Activated CD8-positive, alpha-beta memory T cell treated with anti-CD3 and anti-CD28 coated beads for 4 hours (primary cell): ENCODE measurements around the gene PRAMEF12.
"Not testable (repeated sequence)": the region's sequence is repeated elsewhere in the genome, so short reads cannot be mapped to it uniquely, and the experiment has no call there.

Source experiments
- DNase-seq, 2 donors: peaks; one replicate each; pipeline ENCODE4 v3.0.0-alpha.2; 2020; ENCODE audit warnings: low read depth in 2 of 2

PRAMEF12 gene

GRCh38 chr1:12773438-12773837, at the start of gene PRAMEF12:
PRAMEF12 (plus strand) TSS chr1:12773738; CDS start chr1:12774868, 1,130 bp downstream.
- no peak for DNase-seq

DNA sequence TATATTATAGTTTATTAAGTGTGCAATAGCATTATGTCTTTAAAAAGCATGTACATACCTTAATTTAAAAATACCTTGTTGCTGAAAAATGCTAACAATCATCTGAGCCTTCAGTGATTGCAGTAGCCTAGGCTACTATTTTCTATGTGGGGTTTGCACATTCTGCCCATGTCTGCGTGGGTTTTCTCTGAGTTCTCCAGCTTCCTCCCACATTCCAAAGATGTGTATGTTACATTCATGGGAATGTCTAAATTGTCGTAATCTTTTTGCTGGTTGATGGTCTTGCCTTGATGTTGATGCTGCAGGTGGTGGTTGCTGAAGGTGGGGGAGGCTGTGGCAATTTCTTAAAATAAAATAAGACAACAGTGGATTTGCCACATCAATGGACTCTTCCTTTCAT, 45.1 kb upstream of the PRAMEF12 start:
- DNase-seq: no peak

DNA sequence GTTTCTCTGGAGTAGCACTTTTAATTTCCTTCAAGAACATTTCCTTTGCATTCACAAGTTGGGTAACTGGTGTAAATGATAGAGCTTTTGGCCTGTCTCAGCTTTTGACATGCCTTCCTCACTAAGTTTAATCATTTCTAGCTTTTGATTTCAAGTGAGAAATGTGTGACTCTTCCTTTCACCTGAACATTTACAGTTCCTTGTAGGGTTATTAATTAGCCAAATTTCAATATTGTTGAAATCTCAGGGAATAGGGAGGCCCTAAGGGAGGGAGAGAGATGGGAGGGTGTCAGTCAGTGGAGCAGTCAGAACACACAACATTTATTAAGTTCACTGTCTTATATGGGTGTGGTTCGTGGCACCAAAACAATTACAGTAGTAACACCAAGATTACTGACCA, 43.4 kb upstream of the PRAMEF12 start:
- no peak for DNase-seq

DNA sequence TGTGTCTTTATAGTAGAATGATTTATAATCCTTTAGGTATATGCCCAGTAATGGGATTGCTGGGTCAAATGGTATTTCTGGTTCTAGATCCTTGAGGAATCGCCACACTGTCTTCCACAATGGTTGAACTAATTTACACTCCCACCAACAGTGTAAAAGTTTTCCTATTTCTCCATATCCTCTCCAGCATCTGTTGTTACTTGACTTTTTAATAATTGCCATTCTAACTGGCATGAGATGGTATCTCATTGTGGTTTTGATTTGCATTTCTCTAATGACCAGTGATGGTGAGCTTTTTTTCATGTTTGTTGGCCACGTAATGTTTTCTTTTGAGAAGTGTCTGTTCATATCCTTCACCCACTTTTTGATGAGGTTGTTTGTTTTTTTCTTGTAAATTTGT, 42.5 kb upstream of the PRAMEF12 start:
- DNase-seq: not testable (repeated sequence)

- no peak for DNase-seq
Measured at GRCh38 chr1:12734651-12735050, 38.9 kb upstream of the PRAMEF12 start.

GRCh38 chr1:12738934-12739333, 34.6 kb upstream of the PRAMEF12 start:
- DNase-seq: no peak

DNA sequence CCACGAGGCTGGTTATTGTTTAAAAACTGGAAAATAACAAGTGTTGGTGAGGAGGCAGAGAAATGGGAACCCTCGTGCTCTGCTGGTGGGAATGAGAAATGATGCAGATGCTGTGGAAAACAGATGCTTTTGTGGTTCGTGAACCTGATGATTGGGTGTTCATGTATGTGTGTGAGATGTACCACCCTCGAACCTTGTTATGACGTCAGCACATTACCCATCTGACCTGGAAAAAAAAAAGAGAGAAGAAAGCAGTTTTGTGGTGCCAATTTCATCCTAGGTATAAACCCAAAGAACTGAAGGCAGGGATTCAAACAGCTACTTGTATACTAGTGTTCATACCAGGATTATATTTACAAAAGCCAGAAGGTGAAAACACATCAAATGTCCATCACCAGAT, 33.9 kb upstream of the PRAMEF12 start:
- no peak for DNase-seq

- no peak for DNase-seq
Measured at GRCh38 chr1:12741946-12742345, 31.6 kb upstream of the PRAMEF12 start.

DNA sequence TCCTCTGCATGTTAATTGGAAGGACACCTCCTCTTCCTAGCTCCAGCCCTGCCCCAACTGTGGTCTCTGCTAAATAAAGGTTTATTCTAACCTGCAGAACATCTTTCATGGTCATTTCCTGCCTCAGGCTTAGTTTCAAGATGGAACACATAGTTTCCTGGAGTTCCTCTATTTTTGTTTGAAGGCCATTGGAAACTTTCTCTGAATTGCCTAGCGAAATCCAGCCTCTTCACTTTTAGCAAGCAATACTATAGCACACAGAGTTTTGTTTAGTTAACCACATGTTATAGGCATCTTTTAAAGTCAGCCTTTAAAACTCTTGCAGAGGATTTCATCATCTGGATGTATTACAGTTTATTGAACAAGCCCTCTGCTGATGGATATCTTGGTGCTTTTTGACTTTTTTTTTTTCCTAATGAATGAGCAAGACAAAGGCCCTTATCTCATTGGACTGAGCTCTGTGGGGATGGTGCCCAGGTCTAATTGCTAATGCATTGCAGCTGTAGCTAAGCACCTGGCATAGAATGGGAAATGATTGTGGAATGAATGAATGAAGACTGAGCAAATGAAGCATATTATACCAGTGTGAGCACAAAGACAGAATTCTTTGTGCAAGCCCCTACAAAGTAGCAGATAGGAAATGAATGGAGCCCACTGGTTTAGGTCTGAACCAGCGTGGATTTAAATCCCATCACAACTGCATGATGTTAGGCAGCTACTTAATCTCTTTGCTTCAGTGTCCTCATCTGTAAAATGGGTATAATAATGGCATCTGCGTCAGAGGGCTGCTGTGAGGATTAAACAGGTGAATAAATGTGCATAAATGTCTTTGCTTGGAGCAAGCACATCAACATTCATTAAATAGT, 28.2 kb upstream of the PRAMEF12 start:
- no peak for DNase-seq

DNA sequence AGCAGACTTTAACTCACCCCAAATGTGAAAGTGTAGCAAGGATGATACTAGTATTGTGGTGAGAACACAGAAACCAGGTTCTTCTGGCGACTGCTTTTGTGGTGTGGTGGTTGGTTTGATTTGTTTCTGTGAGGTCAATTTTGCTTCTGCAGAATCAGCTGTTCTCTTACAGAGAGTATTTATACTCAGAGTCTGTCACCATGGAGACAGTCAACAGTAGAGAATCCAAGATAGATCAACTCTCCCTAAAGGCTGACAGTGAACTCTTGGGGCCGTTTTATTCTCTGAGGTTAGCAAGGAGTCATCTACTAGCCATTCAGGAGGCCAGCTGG, 27.6 kb upstream of the PRAMEF12 start, which contains the start of gene CFAP107:
Gene CFAP107 (plus strand): TSS at position 209 of the 332 bp plus-strand sequence. CDS start 231 bp downstream, outside the sequence.
- no peak for DNase-seq

GRCh38 chr1:12748778-12749355, 24.7 kb upstream of the PRAMEF12 start:
- DNase-seq: no peak

- no peak for DNase-seq
Measured at GRCh38 chr1:12754738-12755137, 18.8 kb upstream of the PRAMEF12 start.

GRCh38 chr1:12756273-12756672, 17.3 kb upstream of the PRAMEF12 start:
- no peak for DNase-seq

GRCh38 chr1:12756768-12757413, 16.6 kb upstream of the PRAMEF12 start:
- DNase-seq: no peak

DNA sequence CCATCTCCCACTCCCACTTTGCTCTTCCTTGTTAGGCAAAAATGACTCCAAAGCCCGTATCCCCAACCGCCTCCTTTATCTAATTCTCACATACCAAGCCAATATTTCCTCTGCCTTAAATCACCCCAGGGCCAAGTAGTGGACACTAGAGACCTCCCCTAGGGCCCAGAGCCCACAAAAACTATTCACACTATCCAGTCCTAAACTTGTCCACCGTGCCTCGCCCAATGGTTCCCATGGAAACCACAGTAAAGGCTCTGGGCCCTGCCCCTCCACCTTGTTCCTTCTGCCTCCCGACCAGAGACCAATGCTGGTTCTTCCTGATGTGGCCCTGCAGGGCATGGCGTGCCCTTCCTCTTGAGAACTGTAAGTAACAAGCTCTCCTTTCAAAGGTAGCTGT, 15.7 kb upstream of the PRAMEF12 start:
- DNase-seq: no peak

DNA sequence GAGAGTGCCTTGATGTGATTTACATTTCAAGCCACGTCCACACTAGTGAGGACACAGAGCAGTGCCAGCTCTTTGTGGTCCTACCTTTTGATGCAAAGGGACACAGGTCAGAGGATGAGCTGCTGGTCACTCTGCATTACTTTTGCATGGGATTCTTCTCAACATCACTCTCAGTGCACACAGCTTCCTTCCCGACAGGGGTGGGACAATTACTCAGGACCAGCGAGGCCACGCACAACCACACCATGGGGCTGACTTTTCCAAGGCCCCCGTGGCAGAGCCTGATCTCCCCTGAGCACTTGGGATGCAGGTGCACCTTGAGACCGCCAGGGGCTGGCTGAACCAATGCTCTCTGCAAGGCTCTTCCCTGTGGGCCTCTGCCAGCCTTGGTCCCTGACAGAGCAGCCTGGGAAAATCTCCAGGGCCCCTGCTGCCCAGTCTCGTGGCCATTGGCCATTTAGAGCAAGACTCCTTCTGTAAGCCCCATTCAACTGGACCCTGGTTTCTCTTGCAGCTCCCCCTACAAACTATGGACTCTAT, 13.2 kb upstream of the PRAMEF12 start:
- DNase-seq: no peak

GRCh38 chr1:12761781-12762180, 11.8 kb upstream of the PRAMEF12 start:
- no peak for DNase-seq

- no peak for DNase-seq
Measured at GRCh38 chr1:12762766-12763165, 10.8 kb upstream of the PRAMEF12 start.

GRCh38 chr1:12763479-12763878, 10.1 kb upstream of the PRAMEF12 start:
- no peak for DNase-seq

GRCh38 chr1:12764016-12764415, 9.5 kb upstream of the PRAMEF12 start:
- no peak for DNase-seq

- DNase-seq: no peak
Measured at GRCh38 chr1:12769031-12769430, 4.5 kb upstream of the PRAMEF12 start.

DNA sequence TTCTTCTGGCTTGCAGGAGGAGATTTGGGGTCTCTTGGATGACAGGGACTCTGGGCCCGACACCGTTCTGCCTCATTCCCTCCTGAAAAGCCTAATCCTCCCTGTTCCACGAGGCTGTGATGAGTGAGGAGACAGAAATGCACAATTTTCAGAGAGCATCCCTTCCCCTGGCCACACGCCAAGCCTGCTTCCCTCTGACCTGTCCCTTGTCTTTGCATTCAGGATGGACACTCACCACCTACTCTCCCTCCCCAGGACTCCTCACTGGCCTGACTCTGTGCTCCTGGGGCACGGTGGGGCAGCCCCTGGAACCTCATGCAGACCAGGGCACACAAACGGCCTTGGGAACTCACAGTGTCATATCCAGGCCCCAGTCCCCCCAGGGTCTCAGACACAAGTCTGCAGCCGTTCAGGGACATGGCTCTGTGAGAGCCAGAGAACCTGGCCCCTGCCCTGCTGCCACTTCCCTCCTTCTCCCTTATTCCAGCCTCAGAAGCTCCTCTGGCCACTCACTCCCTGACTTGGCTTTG, 3.5 kb upstream of the PRAMEF12 start:
- no peak for DNase-seq
